A549 (cell line): ENCODE results near the gene IP6K1. TPM values are rescaled to one million over a fixed set of nuclear protein-coding genes. Genes with fewer than 3 reads are reported as not detected.
"Not testable (repeated sequence)": the region's sequence is repeated elsewhere in the genome, so short reads cannot be mapped to it uniquely, and the experiment has no call there.

Experiments used
- ATAC-seq, 2 experiments: fragments of 200-7000 bp in 1 of 2; fragments of >200 bp in 1 of 2; cut with Nextera tagmentation in 1 of 2; cut with Tn5 transposase in 1 of 2; 3 replicates each; pipeline versions ENCODE4 v1.8.0 to v1.9.1; 2018 to 2020; ENCODE audit warnings: mild to moderate bottlenecking in 1 of 2, moderate library complexity in 1 of 2
- CTCF ChIA-PET: fragments of 300-600 bp; sonication (Branson Sonifier 250); formaldehyde crosslinking; extraction: SDS; loops from one replicate; lab custom pipeline; 2021; ENCODE audit warnings: antibody characterized with exemption, inconsistent platforms; lab: Yijun Ruan, JAX
- POLR2A ChIA-PET: fragments of 350-600 bp; formaldehyde crosslinking; extraction: SDS; loops from one replicate; lab custom pipeline; 2021; ENCODE audit warnings: antibody characterized with exemption, inconsistent platforms; lab: Yijun Ruan, JAX
- DNase-seq, 2 experiments: peaks; one replicate each; pipeline versions ENCODE4 v3.0.0 to v3.0.0-alpha.2; 2011 to 2016; ENCODE audit warnings: low read depth in 1 of 2, low spot score in 1 of 2
- FAIRE-seq: peaks from 2 replicates; lab custom pipeline; 2011; peaks lifted over from hg19 to GRCh38; lab: Jason Lieb, UNC
- H3K27ac ChIP-seq, 2 experiments: fragments of >200 bp; sonication (Bioruptor Twin); formaldehyde crosslinking; 3 replicates each; pipeline ENCODE4 v1.5.1; 2016 to 2017
- H3K4me1 ChIP-seq: fragments of >200 bp; sonication (Bioruptor Twin); formaldehyde crosslinking; 3 replicates; pipeline ENCODE4 v1.6.1; 2016
- H3K4me2 ChIP-seq: fragments of >200 bp; sonication (Bioruptor Twin); formaldehyde crosslinking; 3 replicates; pipeline ENCODE4 v1.6.1; 2016
- H3K4me3 ChIP-seq: fragments of >200 bp; sonication (Bioruptor Twin); formaldehyde crosslinking; 3 replicates; pipeline ENCODE4 v1.5.1; 2016
- H3K9me3 ChIP-seq: fragments of >200 bp; sonication (Bioruptor Twin); formaldehyde crosslinking; 3 replicates; pipeline ENCODE4 v1.6.1; 2016
- CEBPB ChIP-seq, 2 experiments: fragments of >200 bp in 1 of 2; sonication (Bioruptor Twin) in 1 of 2; formaldehyde crosslinking in 1 of 2; IDR thresholded peaks; 2 replicates each; pipeline ENCODE4 v1.6.1; 2012 to 2016
- FOXS1 ChIP-seq: fragments of 250-450 bp; sonication (Bioruptor Pico); IDR thresholded peaks from 2 replicates; pipeline ENCODE4 v1.5.0; 2020; ENCODE audit warnings: mild to moderate bottlenecking, moderate library complexity
- HOXB5 ChIP-seq: fragments of 250-450 bp; sonication (Bioruptor Pico); IDR thresholded peaks from 2 replicates; pipeline ENCODE4 v1.5.0; 2020; ENCODE audit warnings: mild to moderate bottlenecking, moderate library complexity
- SMC3 ChIP-seq: fragments of >200 bp; sonication (Bioruptor Twin); formaldehyde crosslinking; IDR thresholded peaks from 3 replicates; pipeline ENCODE4 v1.6.1; 2018; ENCODE audit warnings: inconsistent platforms
- TFCP2L1 ChIP-seq: fragments of 250-450 bp; sonication (Bioruptor Pico); IDR thresholded peaks from 2 replicates; pipeline ENCODE4 v1.5.0; 2021; ENCODE audit warnings: mild to moderate bottlenecking
- ZC3H11A ChIP-seq: fragments of 450-650 bp; IDR thresholded peaks from 2 replicates; pipeline ENCODE4 v1.6.1; 2014; ENCODE audit warnings: antibody characterized with exemption, mild to moderate bottlenecking
- WGBS: methylation state at CpG from one replicate; pipeline ENCODE4 v1.1.6; 2017; ENCODE audit errors: missing lambda C conversion rate; 5-methylcytosine and 5-hydroxymethylcytosine counted together
- polyA plus RNA-seq, 4 experiments: library from polyadenylated mRNA; depleted of rRNA in 3 of 4; stranded (reverse); fragments of >200 nt; fragmentation: RNase III in 1 of 4; extraction: RNeasy Plus Mini Kit Qiagen cat#74134 plus additional on column Dnase treatment in 1 of 4; gene quantifications; 2 replicates in 3 of 4; 3 replicates in 1 of 4; pipeline ENCODE4 v1.2.3, GENCODE V29; 2011 to 2017
- TF ChIP-seq, protein P1 (sequence below): IDR thresholded peaks from 2 replicates; pipeline ENCODE4 v1.6.1; 2012
- TF ChIP-seq, protein P2 (sequence below): fragments of 150-350 bp; IDR thresholded peaks from 2 replicates; pipeline ENCODE4 v1.6.1; 2014; ENCODE audit warnings: low read depth, mild to moderate bottlenecking, low read length

Gene IP6K1
- polyA plus RNA-seq, 2 of the 4 experiments (the other 2 are of a cell fraction), result 16.2 to 22.2 TPM

DNA sequence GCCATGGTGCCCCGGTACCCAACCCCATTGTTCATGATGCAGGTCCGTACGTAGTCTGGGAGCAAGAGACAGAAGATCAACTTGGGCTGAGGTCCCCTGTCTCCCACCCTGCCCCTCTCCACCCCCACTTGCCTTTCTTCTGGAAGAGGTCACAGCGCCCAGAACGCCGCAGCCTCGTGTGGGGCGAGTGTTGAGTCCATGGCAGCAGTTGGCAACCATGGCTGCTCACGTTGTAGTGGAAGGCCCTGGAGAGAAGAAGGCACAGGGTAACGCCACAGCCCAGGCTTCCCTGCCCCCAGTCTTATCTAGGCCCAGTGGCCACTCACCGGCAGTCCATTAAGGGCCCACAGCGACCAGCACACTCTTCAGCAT lies 98.9 kb downstream of the IP6K1 start:
- H3K27ac ChIP-seq, POLR2A ChIA-PET, H3K9me3 ChIP-seq, H3K4me1 ChIP-seq, CTCF ChIA-PET, DNase-seq, FAIRE-seq, H3K4me3 ChIP-seq, ATAC-seq, H3K4me2 ChIP-seq: not testable (repeated sequence)
- 98% methylated on average over 6 of the region's 12 CpGs for WGBS

DNA sequence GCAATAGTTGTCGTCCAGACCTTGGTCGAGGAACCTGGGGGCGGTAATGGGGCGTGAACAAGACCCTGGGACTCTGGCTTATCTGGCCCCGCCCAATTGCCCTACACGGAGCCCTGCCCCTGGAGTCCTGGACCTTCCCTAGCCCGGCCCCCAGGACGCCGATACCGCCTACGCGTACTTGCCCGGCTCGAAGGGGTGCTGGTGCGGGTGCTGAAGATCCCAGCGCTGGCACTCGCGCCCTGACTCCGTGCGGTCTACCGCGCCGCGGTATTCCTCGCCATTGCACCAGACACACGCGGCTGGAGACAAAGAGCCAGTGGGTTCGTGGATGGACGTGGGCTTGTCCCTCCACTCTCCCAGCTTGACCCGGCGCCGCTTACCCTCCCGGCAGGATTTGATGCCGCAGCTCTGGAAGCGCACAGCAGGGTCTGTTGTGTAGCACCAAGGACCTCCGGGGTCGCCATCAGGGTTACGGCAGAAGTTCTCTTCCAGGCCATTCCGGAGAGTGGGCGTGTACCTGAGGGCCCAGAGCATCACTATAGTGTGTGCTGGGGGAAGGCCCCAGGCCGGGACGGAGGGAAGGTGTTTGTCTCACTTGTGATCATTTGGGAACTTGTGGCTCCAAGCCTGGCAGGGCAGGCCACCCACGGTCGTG lies 99.4 kb downstream of the IP6K1 start:
- ATAC-seq, result peak in 1 of 2 experiments; percentile 5; a peak in 2 of 6 replicates
- H3K9me3 ChIP-seq, H3K27ac ChIP-seq, H3K4me3 ChIP-seq, POLR2A ChIA-PET, CTCF ChIA-PET, H3K4me1 ChIP-seq, DNase-seq, FAIRE-seq: not testable (repeated sequence)
- 0 out of 3 replicates have a peak overlapping the region, but pooled peaks have one; percentile 6 for H3K4me2 ChIP-seq
- WGBS, result 71% methylated on average over 27 of the region's 44 CpGs

DNA sequence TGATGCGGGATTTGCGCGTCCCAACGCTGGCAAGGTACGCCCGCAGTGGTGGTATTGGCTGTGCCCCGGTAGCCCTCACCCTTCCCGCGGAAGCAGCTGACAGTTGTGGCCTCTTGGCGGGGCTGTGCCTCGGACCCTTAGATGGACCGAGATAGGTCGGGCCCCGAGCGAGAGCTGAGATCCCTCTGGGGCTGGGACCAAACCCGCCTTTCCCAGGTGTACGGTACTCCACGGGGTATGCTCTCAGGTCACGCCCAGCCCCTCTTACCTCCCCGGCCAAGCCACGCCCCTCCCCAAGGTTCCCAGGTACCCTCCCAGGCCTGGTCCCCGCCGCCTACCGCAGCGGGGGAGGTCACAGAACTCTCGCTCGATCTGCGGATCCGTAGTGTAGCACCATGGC lies 100.0 kb downstream of the IP6K1 start:
- WGBS, result 87% methylated on average over 17 of the region's 29 CpGs
- H3K4me3 ChIP-seq, H3K27ac ChIP-seq, CTCF ChIA-PET, H3K9me3 ChIP-seq, POLR2A ChIA-PET, H3K4me2 ChIP-seq, FAIRE-seq, ATAC-seq, H3K4me1 ChIP-seq, DNase-seq: not testable (repeated sequence)

DNA sequence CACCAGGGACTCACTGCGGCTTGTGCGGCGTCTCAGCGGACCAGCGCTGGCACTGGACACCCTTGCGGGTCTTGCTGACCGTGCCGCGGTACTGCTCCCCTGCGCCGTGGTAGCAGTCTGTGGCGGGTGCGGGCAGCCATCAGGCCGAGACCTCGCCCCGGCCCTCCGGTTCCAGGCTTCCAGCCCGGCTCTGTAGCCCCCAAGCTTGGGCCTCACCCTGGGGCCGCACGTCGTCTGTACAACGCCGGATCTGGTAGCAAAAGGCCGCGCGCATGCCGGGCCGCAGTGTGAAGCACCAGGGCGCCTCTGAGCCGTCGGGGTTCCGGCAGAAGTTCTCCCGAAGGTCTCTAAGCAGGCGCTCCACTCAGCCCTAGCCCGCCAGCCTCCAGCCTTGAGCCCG lies 100.5 kb downstream of the IP6K1 start:
- H3K4me3 ChIP-seq, H3K4me1 ChIP-seq, H3K9me3 ChIP-seq, H3K4me2 ChIP-seq, FAIRE-seq, POLR2A ChIA-PET, ATAC-seq, CTCF ChIA-PET, DNase-seq, H3K27ac ChIP-seq: not testable (repeated sequence)
- WGBS, result 99% methylated on average over 13 of the region's 36 CpGs

DNA sequence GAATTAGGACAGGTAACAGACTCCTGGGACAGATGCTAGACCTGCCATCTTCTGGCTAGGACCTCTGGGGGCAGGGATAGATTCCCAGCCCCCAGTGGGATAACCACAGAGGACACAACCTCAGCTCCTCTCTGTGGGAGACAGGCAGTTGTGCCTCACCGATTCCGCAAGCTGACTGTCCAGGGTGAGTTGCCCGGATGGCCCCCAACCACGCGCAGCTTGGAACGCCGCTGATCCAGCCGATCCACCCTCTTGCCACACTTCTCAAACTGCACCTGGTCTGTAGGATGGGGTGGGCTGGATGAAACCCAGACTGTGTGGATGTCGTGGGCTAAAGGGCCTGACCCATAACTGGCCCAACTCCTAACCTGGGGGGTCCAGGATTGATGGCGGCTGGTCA lies 101.2 kb downstream of the IP6K1 start:
- H3K4me1 ChIP-seq, CTCF ChIA-PET, FAIRE-seq, H3K4me2 ChIP-seq, ATAC-seq, H3K9me3 ChIP-seq, H3K4me3 ChIP-seq, H3K27ac ChIP-seq, DNase-seq, POLR2A ChIA-PET: not testable (repeated sequence)
- WGBS, result 98% methylated on average over 9 of the region's 10 CpGs

DNA sequence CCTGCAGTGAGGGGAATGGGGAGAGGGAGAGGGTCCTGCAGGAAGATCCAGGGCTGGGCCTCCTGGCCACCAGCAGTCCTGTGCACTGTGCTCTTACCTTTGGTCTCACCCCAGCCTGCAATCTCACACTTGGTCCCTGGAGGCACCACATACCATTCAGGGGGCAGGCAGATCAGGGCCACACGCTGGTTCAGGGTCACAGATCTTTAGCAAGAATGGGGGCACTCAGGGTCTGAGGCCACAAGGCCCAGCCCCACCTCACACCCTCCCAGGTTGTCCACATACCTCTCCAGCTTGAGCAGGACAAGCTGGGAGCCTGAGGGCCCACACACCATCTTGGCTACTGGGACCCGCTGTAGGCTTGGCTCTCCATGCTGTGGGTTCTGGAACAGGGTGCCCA lies 101.9 kb downstream of the IP6K1 start:
- H3K4me3 ChIP-seq, FAIRE-seq, POLR2A ChIA-PET, H3K9me3 ChIP-seq, H3K27ac ChIP-seq, DNase-seq, H3K4me2 ChIP-seq, CTCF ChIA-PET, H3K4me1 ChIP-seq: not testable (repeated sequence)
- ATAC-seq, result 0 out of 6 replicates have a peak, but pooled peaks of 1 of the 2 experiments have one; percentile 13
- 60% methylated on average over 1 of the region's 2 CpGs for WGBS

DNA sequence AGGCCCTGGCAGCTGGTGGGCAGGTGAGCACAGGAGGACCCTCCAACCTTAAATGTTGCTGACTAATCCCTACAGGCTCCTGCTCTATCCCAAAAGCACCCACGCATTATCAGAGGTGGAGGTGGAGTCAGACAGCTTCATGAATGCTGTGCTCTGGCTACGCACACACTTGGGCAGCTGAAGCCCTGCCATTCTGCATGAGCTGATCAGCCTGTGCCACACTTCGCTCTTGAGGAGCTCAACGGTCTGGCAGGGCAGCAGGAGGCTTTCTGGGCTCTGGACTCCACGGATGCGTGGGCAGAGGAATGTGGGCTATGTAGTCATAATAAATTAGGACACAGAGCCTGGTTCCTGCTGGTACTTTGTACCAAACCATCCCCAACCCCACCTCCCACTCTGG lies 103.2 kb downstream of the IP6K1 start:
- Histone ChIP-seq H3K27ac (no peak overlapping the region), H3K9me3 (no peaks in the 10 kb centered on the region), H3K4me3 (no peak overlapping the region), H3K4me2 (no peak overlapping the region), H3K4me1 (no peaks in the 10 kb centered on the region)
- ATAC-seq, result no peak
- WGBS, result 100% methylated on average over 5 of the region's 6 CpGs
- ChIA-PET POLR2A (no interaction called here), CTCF (interaction anchor here (1.4 to 2.1 kb wide), 2 partner anchors 12 to 144 kb away, joined by 6 to 10 read pairs; no protein-coding TSS in a partner anchor)
- TF ChIP-seq SMC3 (no peak), ZC3H11A (no peak), CEBPB (IDR thresholded peaks at IDR 0.05) (no peak), FOXS1 (no peak), TFCP2L1 (CRISPR knock-in tag) (no peak), HOXB5 (CRISPR knock-in tag) (no peak)
- TF ChIP-seq, protein P1, sequence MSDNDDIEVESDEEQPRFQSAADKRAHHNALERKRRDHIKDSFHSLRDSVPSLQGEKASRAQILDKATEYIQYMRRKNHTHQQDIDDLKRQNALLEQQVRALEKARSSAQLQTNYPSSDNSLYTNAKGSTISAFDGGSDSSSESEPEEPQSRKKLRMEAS, result no peak
- TF ChIP-seq, protein P2, sequence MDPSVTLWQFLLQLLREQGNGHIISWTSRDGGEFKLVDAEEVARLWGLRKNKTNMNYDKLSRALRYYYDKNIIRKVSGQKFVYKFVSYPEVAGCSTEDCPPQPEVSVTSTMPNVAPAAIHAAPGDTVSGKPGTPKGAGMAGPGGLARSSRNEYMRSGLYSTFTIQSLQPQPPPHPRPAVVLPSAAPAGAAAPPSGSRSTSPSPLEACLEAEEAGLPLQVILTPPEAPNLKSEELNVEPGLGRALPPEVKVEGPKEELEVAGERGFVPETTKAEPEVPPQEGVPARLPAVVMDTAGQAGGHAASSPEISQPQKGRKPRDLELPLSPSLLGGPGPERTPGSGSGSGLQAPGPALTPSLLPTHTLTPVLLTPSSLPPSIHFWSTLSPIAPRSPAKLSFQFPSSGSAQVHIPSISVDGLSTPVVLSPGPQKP, result no peak
- no peak for DNase-seq
- no peak for FAIRE-seq
